Retinal pigment epithelial cell (primary cell): ENCODE data around the gene ST3GAL3.

ENCODE experiments used
- DNase-seq: peaks from one replicate; pipeline ENCODE4 v3.0.0-alpha.2; 2010; ENCODE audit warnings: low read depth
- H3K4me3 ChIP-seq: 2 replicates; pipeline ENCODE4 v1.5.1; 2011; ENCODE audit warnings: mild to moderate bottlenecking, low read length, control low read depth, moderate library complexity
- CTCF ChIP-seq: conservative IDR thresholded peaks from 2 replicates; pipeline ENCODE4 v1.5.1; 2011; ENCODE audit warnings: low read depth, low read length, control low read depth, inconsistent platforms

Gene ST3GAL3

GRCh38 chr1:43803646-43804045 is 96.3 kb downstream of the ST3GAL3 start:
- no peak overlapping the region for H3K4me3 ChIP-seq
- no peak for DNase-seq
- no peak for TF ChIP-seq CTCF

GRCh38 chr1:43804569-43804968 is 97.2 kb downstream of the ST3GAL3 start:
- no peak for TF ChIP-seq CTCF
- DNase-seq: no peak
- no peak overlapping the region for H3K4me3 ChIP-seq

- no peak overlapping the region for H3K4me3 ChIP-seq
- no peak for DNase-seq
- TF ChIP-seq CTCF: no peak
Observed at GRCh38 chr1:43805340-43805739, 98.0 kb downstream of the ST3GAL3 start.

- no peak overlapping the region for H3K4me3 ChIP-seq
- no peak for DNase-seq
- no peak for TF ChIP-seq CTCF
Observed at GRCh38 chr1:43806183-43806582, 98.8 kb downstream of the ST3GAL3 start.

GRCh38 chr1:43809097-43809673 is 101.8 kb downstream of the ST3GAL3 start:
- no peak overlapping the region for H3K4me3 ChIP-seq
- no peak for TF ChIP-seq CTCF
- DNase-seq: no peak

- no peak overlapping the region for H3K4me3 ChIP-seq
- DNase-seq: no peak
- no peak for TF ChIP-seq CTCF
Observed at GRCh38 chr1:43812579-43812978, 105.2 kb downstream of the ST3GAL3 start.

GRCh38 chr1:43814401-43814800 is 107.1 kb downstream of the ST3GAL3 start:
- no peak overlapping the region for H3K4me3 ChIP-seq
- no peak for DNase-seq
- no peak for TF ChIP-seq CTCF
